Body of pancreas (tissue), 4 donors: Measurements from ENCODE around the gene PLD6.

ENCODE experiments used
- CTCF ChIP-seq, 7 experiments: fragments of 450-650 bp in 4 of 7; fragments of 200-600 bp in 3 of 7; sonication (generic) in 3 of 7; IDR thresholded peaks; one replicate each; pipeline ENCODE4 v1.5.1; 2016 to 2019; ENCODE audit warnings: antibody characterized with exemption in 7 of 7
- POLR2A ChIP-seq, 3 donors: fragments of 450-650 bp; IDR thresholded peaks; one replicate each; pipeline ENCODE4 v1.6.1; 2016; ENCODE audit warnings: antibody characterized with exemption in 3 of 3, mild to moderate bottlenecking in 2 of 3

GRCh38 chr17:17172001-17172939 is 33.9 kb downstream of the PLD6 start:
- no peak for TF ChIP-seq POLR2A (IDR thresholded peaks at IDR 0.05)
- TF ChIP-seq CTCF (IDR thresholded peaks at IDR 0.05): no peak
